Keratinocyte (primary cell): ENCODE measurements around the gene HOXD11. TPM values are rescaled to one million over a fixed set of nuclear protein-coding genes. Genes with fewer than 3 reads are reported as not detected.

Experiments
- DNase-seq: peaks from one replicate; pipeline ENCODE4 v3.0.0-alpha.2; 2011; ENCODE audit warnings: low read depth, missing footprints, low spot score
- FAIRE-seq: peaks from 2 replicates; lab custom pipeline; 2011; peaks lifted over from hg19 to GRCh38; lab: Jason Lieb, UNC
- H2AFZ ChIP-seq: 2 replicates; pipeline ENCODE4 v1.6.0; 2012; ENCODE audit warnings: low read length, control low read depth, inconsistent platforms; ENCODE audit not compliant: control insufficient read depth
- H3K27ac ChIP-seq: 2 replicates; pipeline ENCODE4 v1.5.1; 2011; ENCODE audit warnings: low read length; ENCODE audit not compliant: control insufficient read depth, insufficient read depth
- H3K27me3 ChIP-seq: 3 replicates; pipeline ENCODE4 v1.6.0; 2011; ENCODE audit warnings: low read length; ENCODE audit not compliant: control insufficient read depth, insufficient read depth; ENCODE audit errors: extremely low read depth
- H3K36me3 ChIP-seq, 2 experiments: 2 replicates in 1 of 2; 3 replicates in 1 of 2; pipeline ENCODE4 v1.5.1; 2011; ENCODE audit warnings: low read length in 2 of 2, mild to moderate bottlenecking in 1 of 2; ENCODE audit not compliant: control insufficient read depth in 2 of 2, insufficient read depth in 2 of 2; ENCODE audit errors: extremely low read depth in 1 of 2
- H3K4me1 ChIP-seq: 3 replicates; pipeline ENCODE4 v1.5.1; 2011; ENCODE audit warnings: low read length; ENCODE audit not compliant: control insufficient read depth, insufficient read depth; ENCODE audit errors: extremely low read depth
- H3K4me2 ChIP-seq: 3 replicates; pipeline ENCODE4 v1.6.0; 2011; ENCODE audit warnings: low read depth, low read length; ENCODE audit not compliant: control insufficient read depth, insufficient read depth; ENCODE audit errors: extremely low read depth
- H3K4me3 ChIP-seq, 3 experiments: fragments of 200-600 bp in 1 of 3; sonication (generic) in 1 of 3; 2 replicates in 2 of 3; 3 replicates in 1 of 3; pipeline ENCODE4 v1.5.1; 2011 to 2016; ENCODE audit warnings: low read length in 3 of 3, mild to moderate bottlenecking in 3 of 3, control low read depth in 2 of 3, inconsistent platforms in 1 of 3, low read depth in 1 of 3, mixed read lengths in 1 of 3, mixed run types in 1 of 3, moderate library complexity in 1 of 3; ENCODE audit not compliant: control insufficient read depth in 2 of 3, insufficient read depth in 2 of 3; ENCODE audit errors: extremely low read depth in 1 of 3
- H3K79me2 ChIP-seq: 2 replicates; pipeline ENCODE4 v1.6.0; 2012; ENCODE audit warnings: low read length; ENCODE audit not compliant: control insufficient read depth, insufficient read depth
- H3K9ac ChIP-seq: 3 replicates; pipeline ENCODE4 v1.6.0; 2011; ENCODE audit warnings: low read length; ENCODE audit not compliant: control insufficient read depth, insufficient read depth; ENCODE audit errors: extremely low read depth
- H3K9me1 ChIP-seq: 3 replicates; pipeline ENCODE4 v1.6.0; 2011; ENCODE audit warnings: low read length; ENCODE audit not compliant: control insufficient read depth, insufficient read depth; ENCODE audit errors: extremely low read depth
- H3K9me3 ChIP-seq: 2 replicates; pipeline ENCODE4 v1.5.1; 2012; ENCODE audit warnings: low read depth, low read length; ENCODE audit not compliant: control insufficient read depth
- H4K20me1 ChIP-seq: 3 replicates; pipeline ENCODE4 v1.6.0; 2011; ENCODE audit warnings: low read length; ENCODE audit not compliant: control insufficient read depth, insufficient read depth; ENCODE audit errors: extremely low read depth
- EZH2 ChIP-seq: IDR thresholded peaks from one replicate; pipeline ENCODE4 v1.6.1; 2012; ENCODE audit warnings: inconsistent platforms, mild to moderate bottlenecking, low read length, moderate library complexity
- dilution Hi-C: fragments of 300-500 bp; cut with MboI; formaldehyde crosslinking; loops from one replicate; pipeline ENCODE4 v1.7.0; 2020; ENCODE audit warnings: low sequenced_read_pairs; ENCODE audit not compliant: extremely low pct_ligation_motif_present
- polyA plus RNA-seq, 5 experiments: library from polyadenylated mRNA; depleted of rRNA in 3 of 5; stranded (reverse) in 3 of 5; stranded (forward) in 1 of 5; unstranded in 1 of 5; fragments of >200 nt; gene quantifications; 1 replicate in 1 of 5; 2 replicates in 3 of 5; 3 replicates in 1 of 5; pipeline versions ENCODE4 v1.2.1 to v1.2.3, GENCODE V29; 2011 to 2012; ENCODE audit warnings: missing spikeins in 2 of 5, low read depth in 1 of 5, low replicate concordance in 1 of 5
- TF ChIP-seq, protein P1 (sequence below), 3 experiments: IDR thresholded peaks in 1 of 3; conservative IDR thresholded peaks in 1 of 3; optimal IDR thresholded peaks in 1 of 3; 2 replicates in 2 of 3; 3 replicates in 1 of 3; pipeline versions ENCODE3 to v1.5.1; 2011; ENCODE audit warnings: low read length in 3 of 3, mild to moderate bottlenecking in 3 of 3, moderate library complexity in 2 of 3, control low read depth in 1 of 3, inconsistent platforms in 1 of 3; ENCODE audit not compliant: insufficient read depth in 2 of 3; ENCODE audit errors: extremely low read depth in 1 of 3

Gene HOXD11
- polyA plus RNA-seq, 1 donor (not counting 4 experiments of a cell fraction or from before 2014, with no cell fraction given): not detected

DNA sequence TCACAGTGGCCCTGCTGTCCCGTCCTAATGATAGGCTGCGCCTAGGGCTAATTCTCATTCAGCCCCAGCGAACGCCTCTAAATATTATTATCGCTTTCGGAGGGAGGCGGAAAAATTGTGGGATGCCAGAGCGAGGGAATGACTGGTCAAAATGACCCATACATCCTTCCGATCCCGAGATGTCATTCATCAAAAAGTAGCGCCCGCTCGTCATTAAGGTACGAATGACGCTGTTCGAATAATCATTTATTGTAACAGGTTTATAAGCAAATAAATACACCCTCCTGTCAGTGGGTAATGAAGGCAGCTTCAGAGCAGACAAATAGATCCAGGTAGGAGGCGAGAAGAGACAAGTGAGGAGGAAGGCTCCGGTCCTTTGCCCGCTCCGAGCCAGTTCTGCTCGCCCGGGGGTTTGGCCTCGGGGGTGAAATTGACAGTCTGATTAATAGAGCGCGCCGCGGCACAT, 23.3 kb upstream of the HOXD11 start, which contains the start of gene EVX2:
Gene EVX2, minus strand, starts transcription at position 167 of the 466 bp plus-strand sequence. CDS start 186 bp downstream, outside the sequence.
- no peak within 1 kb of the TSS for H3K4me3 ChIP-seq
- no peaks in the 10 kb centered on the region for H3K79me2 ChIP-seq
- no peak within 1 kb of the TSS for H3K4me2 ChIP-seq
- DNase-seq (no peak), FAIRE-seq (no peak)
- no peak within 1 kb of the TSS for H3K9ac ChIP-seq
- H2AFZ ChIP-seq: no peak within 1 kb of the TSS
- no peaks in the 10 kb centered on the region for H4K20me1 ChIP-seq
- no peaks in the 10 kb centered on the region for H3K9me1 ChIP-seq
- no peak within 1 kb of the TSS for H3K27ac ChIP-seq
- H3K36me3 ChIP-seq: no peaks in the 10 kb centered on the region
- TF ChIP-seq, protein P1, sequence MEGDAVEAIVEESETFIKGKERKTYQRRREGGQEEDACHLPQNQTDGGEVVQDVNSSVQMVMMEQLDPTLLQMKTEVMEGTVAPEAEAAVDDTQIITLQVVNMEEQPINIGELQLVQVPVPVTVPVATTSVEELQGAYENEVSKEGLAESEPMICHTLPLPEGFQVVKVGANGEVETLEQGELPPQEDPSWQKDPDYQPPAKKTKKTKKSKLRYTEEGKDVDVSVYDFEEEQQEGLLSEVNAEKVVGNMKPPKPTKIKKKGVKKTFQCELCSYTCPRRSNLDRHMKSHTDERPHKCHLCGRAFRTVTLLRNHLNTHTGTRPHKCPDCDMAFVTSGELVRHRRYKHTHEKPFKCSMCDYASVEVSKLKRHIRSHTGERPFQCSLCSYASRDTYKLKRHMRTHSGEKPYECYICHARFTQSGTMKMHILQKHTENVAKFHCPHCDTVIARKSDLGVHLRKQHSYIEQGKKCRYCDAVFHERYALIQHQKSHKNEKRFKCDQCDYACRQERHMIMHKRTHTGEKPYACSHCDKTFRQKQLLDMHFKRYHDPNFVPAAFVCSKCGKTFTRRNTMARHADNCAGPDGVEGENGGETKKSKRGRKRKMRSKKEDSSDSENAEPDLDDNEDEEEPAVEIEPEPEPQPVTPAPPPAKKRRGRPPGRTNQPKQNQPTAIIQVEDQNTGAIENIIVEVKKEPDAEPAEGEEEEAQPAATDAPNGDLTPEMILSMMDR (optimal IDR thresholded peaks at IDR 0.05 in 1 of 3, IDR thresholded peaks at IDR 0.05 in 1 of 3, conservative IDR thresholded peaks at IDR 0.05 in 1 of 3; ENCODE audit: extremely low read depth in 1 of 3, insufficient read depth in 2 of 3, low read length in 3 of 3): no peak
- peak; percentile 39 for TF ChIP-seq EZH2
- H3K9me3 ChIP-seq: peaks cover 16% of the 10 kb centered on the region
- H3K4me1 ChIP-seq: no peaks in the 10 kb centered on the region
- peaks cover 98% of the 10 kb centered on the region for H3K27me3 ChIP-seq
- dilution Hi-C loops: no loop called here

DNA sequence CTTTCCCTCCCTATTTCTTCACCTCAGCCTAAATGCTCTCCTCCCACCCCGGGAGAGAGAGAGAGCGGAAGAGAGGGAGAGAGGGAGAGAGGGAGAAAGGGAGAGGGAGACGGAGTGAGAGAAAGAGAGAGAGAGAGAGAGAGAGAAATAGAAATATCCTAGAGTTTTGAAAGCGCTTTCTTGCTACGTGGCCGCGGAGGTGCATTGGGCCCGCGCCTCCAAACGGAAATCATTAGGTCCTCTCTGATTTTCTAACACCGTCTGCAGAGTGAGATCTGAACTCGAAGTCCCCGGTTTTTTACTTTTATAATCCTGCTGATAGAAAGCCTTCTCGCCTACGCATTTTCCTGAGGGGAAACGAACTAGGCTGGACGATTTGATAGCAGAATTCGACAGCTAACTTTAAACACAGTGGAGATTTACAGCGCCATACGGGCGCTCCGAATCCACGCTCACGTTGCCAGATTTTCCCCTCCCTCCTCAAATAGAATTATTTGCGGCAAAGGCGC, 22.4 kb upstream of the HOXD11 start:
- TF ChIP-seq EZH2: no peak
- TF ChIP-seq, protein P1 (optimal IDR thresholded peaks at IDR 0.05 in 1 of 3, IDR thresholded peaks at IDR 0.05 in 1 of 3, conservative IDR thresholded peaks at IDR 0.05 in 1 of 3; ENCODE audit: extremely low read depth in 1 of 3, insufficient read depth in 2 of 3, low read length in 3 of 3): no peak

More for the DNA sequence above, 22.4 kb upstream of the HOXD11 start:
- no peaks in the 10 kb centered on the region for H3K4me1 ChIP-seq
- no peaks in the 10 kb centered on the region for H3K79me2 ChIP-seq
- H3K36me3 ChIP-seq: no peaks in the 10 kb centered on the region
- H2AFZ ChIP-seq: no peak overlapping the region
- H3K9ac ChIP-seq: no peak overlapping the region
- FAIRE-seq (no peak), DNase-seq (no peak)
- H3K27ac ChIP-seq: no peak overlapping the region
- H4K20me1 ChIP-seq: no peaks in the 10 kb centered on the region
- H3K4me2 ChIP-seq: no peak overlapping the region
- H3K4me3 ChIP-seq: no peak overlapping the region
- H3K27me3 ChIP-seq: peaks cover 98% of the 10 kb centered on the region
- H3K9me1 ChIP-seq: no peaks in the 10 kb centered on the region
- H3K9me3 ChIP-seq: peaks cover 16% of the 10 kb centered on the region
- dilution Hi-C loops: no loop called here
